HL-60 (cell line): Measurements from ENCODE around the gene CES5A.

Experiments used
- CTCF ChIP-seq: IDR thresholded peaks from one replicate; pipeline ENCODE4 v1.5.1; 2011; ENCODE audit warnings: low read length, control low read depth, inconsistent platforms; ENCODE audit not compliant: insufficient read depth
- POLR2AphosphoS5 ChIP-seq: IDR thresholded peaks from 2 replicates; pipeline ENCODE4 v1.6.1; 2012; ENCODE audit warnings: low read depth
- REST ChIP-seq: IDR thresholded peaks from 2 replicates; pipeline ENCODE4 v1.6.1; 2012; ENCODE audit warnings: low read depth; ENCODE audit not compliant: insufficient replicate concordance
- SPI1 ChIP-seq: IDR thresholded peaks from 2 replicates; pipeline ENCODE4 v1.6.1; 2012; ENCODE audit warnings: low read depth, mild to moderate bottlenecking, borderline replicate concordance

- TF ChIP-seq CTCF = no peak
- TF ChIP-seq SPI1 = no peak
- no peak for TF ChIP-seq REST
- no peak for TF ChIP-seq POLR2AphosphoS5
Observed at GRCh38 chr16:55828680-55829079, 46.5 kb downstream of the CES5A start.
